Osteoblast (primary cell): ENCODE measurements around the gene PLB1. TPM values are rescaled to one million over a fixed set of nuclear protein-coding genes. Genes with fewer than 3 reads are reported as not detected.

ENCODE experiments used
- DNase-seq: peaks from one replicate; pipeline ENCODE4 v3.0.0; 2011; ENCODE audit warnings: low spot score, mixed read lengths; ENCODE audit not compliant: insufficient read length; ENCODE audit errors: missing footprints
- H2AFZ ChIP-seq: 2 replicates; pipeline ENCODE4 v1.6.0; 2011; ENCODE audit warnings: mild to moderate bottlenecking, low read length
- H3K27ac ChIP-seq: 2 replicates; pipeline ENCODE4 v1.5.1; 2011; ENCODE audit warnings: mild to moderate bottlenecking, low read depth, low read length, moderate library complexity
- H3K27me3 ChIP-seq: 2 replicates; pipeline ENCODE4 v1.6.0; 2012; ENCODE audit warnings: mild to moderate bottlenecking, control low read depth, inconsistent platforms, low read length, moderate library complexity; ENCODE audit not compliant: insufficient read depth
- H3K36me3 ChIP-seq: 2 replicates; pipeline ENCODE4 v1.5.1; 2011; ENCODE audit warnings: mild to moderate bottlenecking, low read length, control low read depth, moderate library complexity; ENCODE audit not compliant: insufficient read depth
- H3K4me1 ChIP-seq: 2 replicates; pipeline ENCODE4 v1.5.1; 2011; ENCODE audit warnings: mild to moderate bottlenecking, low read length, control low read depth, moderate library complexity; ENCODE audit not compliant: insufficient read depth
- H3K4me2 ChIP-seq: 2 replicates; pipeline ENCODE4 v1.6.0; 2011; ENCODE audit warnings: mild to moderate bottlenecking, low read length; ENCODE audit not compliant: insufficient read depth
- H3K4me3 ChIP-seq: fragments of 200-600 bp; sonication (generic); 3 replicates; pipeline ENCODE4 v1.5.1; 2012; ENCODE audit warnings: mild to moderate bottlenecking, low read length, inconsistent platforms; ENCODE audit not compliant: insufficient read depth
- H3K79me2 ChIP-seq: 2 replicates; pipeline ENCODE4 v1.6.0; 2012; ENCODE audit warnings: mild to moderate bottlenecking, low read length, control low read depth, inconsistent platforms; ENCODE audit not compliant: insufficient read depth
- H3K9me3 ChIP-seq: 2 replicates; pipeline ENCODE4 v1.5.1; 2011; ENCODE audit warnings: low read depth, low read length, control low read depth
- H4K20me1 ChIP-seq: 2 replicates; pipeline ENCODE4 v1.6.0; 2012; ENCODE audit warnings: mild to moderate bottlenecking, low read length, control low read depth; ENCODE audit not compliant: insufficient read depth
- CTCF ChIP-seq: IDR thresholded peaks from 2 replicates; pipeline ENCODE4 v1.5.1; 2011; ENCODE audit warnings: mild to moderate bottlenecking, low read depth, low read length, moderate library complexity; ENCODE audit errors: extremely low read depth
- total RNA-seq: library from RNA; depleted of rRNA; stranded (reverse); fragments of >200 nt; gene quantifications from 2 replicates; pipeline ENCODE4 v1.2.3, GENCODE V29; 2012

PLB1 gene
- total RNA-seq, 1 donor = 0.36 TPM

GRCh38 chr2:28678944-28679343 lies 183.1 kb downstream of the PLB1 start:
- no peak for DNase-seq
- Histone ChIP-seq H2AFZ (no peak overlapping the region), H3K79me2 (no peaks in the 10 kb centered on the region), H3K27ac (no peak overlapping the region), H3K9me3 (no peaks in the 10 kb centered on the region), H3K27me3 (no peaks in the 10 kb centered on the region), H3K4me1 (peaks cover 27% of the 10 kb centered on the region), H3K4me2 (no peak overlapping the region), H3K36me3 (no peaks in the 10 kb centered on the region), H3K4me3 (no peak overlapping the region), H4K20me1 (no peaks in the 10 kb centered on the region)
- no peak for TF ChIP-seq CTCF

- no peak overlapping the region for H3K4me2 ChIP-seq
- no peak for TF ChIP-seq CTCF
- H4K20me1 ChIP-seq = no peaks in the 10 kb centered on the region
- H3K4me3 ChIP-seq = no peak overlapping the region
- no peaks in the 10 kb centered on the region for H3K36me3 ChIP-seq
- peak overlapping the region; percentile 26 for H2AFZ ChIP-seq
- peaks cover 16% of the 10 kb centered on the region for H3K4me1 ChIP-seq
- no peak for DNase-seq
- no peaks in the 10 kb centered on the region for H3K79me2 ChIP-seq
- no peaks in the 10 kb centered on the region for H3K27me3 ChIP-seq
- no peak overlapping the region for H3K27ac ChIP-seq
- H3K9me3 ChIP-seq = no peaks in the 10 kb centered on the region
Measured at GRCh38 chr2:28680657-28681056, 184.8 kb downstream of the PLB1 start.

GRCh38 chr2:28681158-28681571 lies 185.3 kb downstream of the PLB1 start:
- H3K27me3 ChIP-seq = no peaks in the 10 kb centered on the region
- TF ChIP-seq CTCF = no peak
- H3K4me3 ChIP-seq = no peak overlapping the region
- H3K4me2 ChIP-seq = no peak overlapping the region
- H3K27ac ChIP-seq = no peak overlapping the region
- H3K36me3 ChIP-seq = no peaks in the 10 kb centered on the region
- no peaks in the 10 kb centered on the region for H3K79me2 ChIP-seq
- peak overlapping the region; percentile 26 for H2AFZ ChIP-seq
- peaks cover 16% of the 10 kb centered on the region for H3K4me1 ChIP-seq
- peak; percentile 31 for DNase-seq
- no peaks in the 10 kb centered on the region for H3K9me3 ChIP-seq
- H4K20me1 ChIP-seq = no peaks in the 10 kb centered on the region

GRCh38 chr2:28681606-28682005 lies 185.7 kb downstream of the PLB1 start:
- Histone ChIP-seq H3K27ac (no peak overlapping the region), H4K20me1 (no peaks in the 10 kb centered on the region), H3K4me2 (no peak overlapping the region), H3K27me3 (no peaks in the 10 kb centered on the region), H3K4me3 (no peak overlapping the region), H3K36me3 (no peaks in the 10 kb centered on the region), H3K9me3 (no peaks in the 10 kb centered on the region), H2AFZ (no peak overlapping the region), H3K79me2 (no peaks in the 10 kb centered on the region), H3K4me1 (peaks cover 16% of the 10 kb centered on the region)
- no peak for TF ChIP-seq CTCF
- DNase-seq = peak; percentile 39
